Naive thymus-derived CD8-positive, alpha-beta T cell (primary cell): Measurements from ENCODE around the gene ANKHD1. TPM values are rescaled to one million over a fixed set of nuclear protein-coding genes. Genes with fewer than 3 reads are reported as not detected.
A peak's percentile ranks its signal among the peaks of the same experiment; 100 is the strongest.

Experiments used
- ATAC-seq, 2 donors: fragments of 150-1000 bp; cut with Tn5 transposase in 1 of 2; sonication (Bioruptor Pico), chemical (Tn5 transposase) in 1 of 2; 1 replicate in 1 of 2; 2 replicates in 1 of 2; pipeline ENCODE4 v1.10.0; 2021; ENCODE audit warnings: mild to moderate bottlenecking in 2 of 2, moderate library complexity in 2 of 2
- POLR2A ChIA-PET: fragments of 350-600 bp; sonication (Branson Sonifier 250); formaldehyde crosslinking; loops from one replicate; lab custom pipeline; 2021; ENCODE audit warnings: antibody characterized with exemption; lab: Charles Lee
- DNase-seq, 10 donors: peaks; one replicate each; pipeline versions ENCODE4 v3.0.0 to v3.0.0-alpha.2; 2020 to 2022
- H3K27ac Mint-ChIP-seq, 10 donors: one replicate each; pipeline ENCODE4 v1.8.0; 2020 to 2022; ENCODE audit warnings: mild to moderate bottlenecking in 10 of 10, mixed read lengths in 10 of 10, moderate library complexity in 4 of 10, inconsistent platforms in 1 of 10
- H3K27me3 Mint-ChIP-seq, 5 donors: one replicate each; pipeline ENCODE4 v1.8.0; 2021 to 2022; ENCODE audit warnings: mixed read lengths in 5 of 5
- H3K36me3 Mint-ChIP-seq, 3 donors: one replicate each; pipeline ENCODE4 v1.8.0; 2020 to 2022; ENCODE audit warnings: mixed read lengths in 3 of 3, mild to moderate bottlenecking in 2 of 3, inconsistent platforms in 1 of 3
- H3K4me1 Mint-ChIP-seq, 4 donors: one replicate each; pipeline ENCODE4 v1.8.0; 2021 to 2022; ENCODE audit warnings: mixed read lengths in 4 of 4
- H3K4me3 Mint-ChIP-seq, 10 donors: one replicate each; pipeline ENCODE4 v1.8.0; 2020 to 2022; ENCODE audit warnings: mild to moderate bottlenecking in 10 of 10, mixed read lengths in 10 of 10, moderate library complexity in 6 of 10, inconsistent platforms in 1 of 10
- H3K9me3 Mint-ChIP-seq, 9 donors: one replicate each; pipeline ENCODE4 v1.8.0; 2020 to 2022; ENCODE audit warnings: mixed read lengths in 9 of 9, mild to moderate bottlenecking in 3 of 9, inconsistent platforms in 1 of 9, moderate library complexity in 1 of 9
- polyA plus RNA-seq, 3 donors: library from polyadenylated mRNA; unstranded; fragments of 300-500 nt; fragmentation: Illumina TruSeq; gene quantifications; one replicate each; pipeline ENCODE4 v1.2.3, GENCODE V29; 2021
- total RNA-seq, 8 experiments: library from RNA in 2 of 8; stranded (reverse) in 2 of 8; gene quantifications; one replicate each; pipeline ENCODE4 v1.2.3 and lab custom pipeline; 2021 to 2026

Gene ANKHD1
- total and polyA plus RNA-seq, 5 experiments from 2014 or later: 54.9 to 235 (median 82.8) TPM

DNA sequence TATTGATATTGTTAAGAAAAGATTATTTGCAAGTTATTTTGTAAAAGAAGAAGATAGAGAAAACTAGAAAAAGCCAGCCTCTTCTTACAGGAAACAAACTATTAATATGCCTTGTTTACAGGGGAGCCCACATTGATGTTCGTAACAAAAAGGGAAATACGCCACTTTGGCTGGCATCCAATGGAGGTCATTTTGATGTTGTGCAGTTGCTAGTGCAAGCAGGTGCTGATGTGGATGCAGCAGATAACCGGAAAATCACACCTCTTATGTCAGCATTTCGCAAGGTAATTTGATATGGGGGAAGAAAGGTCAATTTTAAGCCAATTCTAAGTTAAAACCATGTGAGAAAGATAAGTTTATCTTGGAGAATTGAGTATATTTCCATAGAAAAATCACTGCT is 108.3 kb downstream of the ANKHD1 start:
- H3K4me3 Mint-ChIP-seq: no peak overlapping the region
- H3K4me1 Mint-ChIP-seq: peaks cover 0 to 3% (median 0%) of the 10 kb centered on the region in 4 donors
- POLR2A ChIA-PET: no interaction called here
- H3K36me3 Mint-ChIP-seq: peaks cover 5 to 93% (median 26%) of the 10 kb centered on the region in 3 donors
- DNase-seq (no peak), ATAC-seq (no peak)
- H3K27ac Mint-ChIP-seq: no peak overlapping the region
- H3K27me3 Mint-ChIP-seq: no peaks in the 10 kb centered on the region
- no peaks in the 10 kb centered on the region for H3K9me3 Mint-ChIP-seq

DNA sequence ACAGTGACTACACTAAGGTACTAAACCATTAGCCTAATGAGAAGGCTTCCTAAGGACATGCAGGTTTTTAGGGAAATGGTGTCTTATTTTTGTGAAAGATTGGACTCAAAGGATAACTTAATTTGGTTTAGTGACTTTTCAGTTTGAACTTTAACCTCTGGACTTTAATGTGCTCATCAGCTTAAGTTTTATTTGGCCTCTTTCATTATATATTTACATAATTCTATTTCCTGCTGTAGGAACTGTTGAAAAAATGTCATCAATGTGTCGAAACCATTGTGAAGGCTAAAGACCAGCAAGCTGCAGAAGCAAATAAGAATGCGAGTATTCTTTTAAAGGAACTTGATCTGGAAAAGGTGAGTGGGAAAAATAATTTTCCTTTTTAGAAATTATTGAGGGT is 111.5 kb downstream of the ANKHD1 start:
- no peak overlapping the region for H3K27ac Mint-ChIP-seq
- no peak overlapping the region for H3K4me3 Mint-ChIP-seq
- no peaks in the 10 kb centered on the region for H3K27me3 Mint-ChIP-seq
- POLR2A ChIA-PET: no interaction called here
- peaks cover 5 to 75% (median 33%) of the 10 kb centered on the region in 3 donors for H3K36me3 Mint-ChIP-seq
- DNase-seq: no peak
- ATAC-seq: no peak
- peaks cover 0 to 1% (median 0%) of the 10 kb centered on the region in 4 donors for H3K4me1 Mint-ChIP-seq
- H3K9me3 Mint-ChIP-seq: no peaks in the 10 kb centered on the region

DNA sequence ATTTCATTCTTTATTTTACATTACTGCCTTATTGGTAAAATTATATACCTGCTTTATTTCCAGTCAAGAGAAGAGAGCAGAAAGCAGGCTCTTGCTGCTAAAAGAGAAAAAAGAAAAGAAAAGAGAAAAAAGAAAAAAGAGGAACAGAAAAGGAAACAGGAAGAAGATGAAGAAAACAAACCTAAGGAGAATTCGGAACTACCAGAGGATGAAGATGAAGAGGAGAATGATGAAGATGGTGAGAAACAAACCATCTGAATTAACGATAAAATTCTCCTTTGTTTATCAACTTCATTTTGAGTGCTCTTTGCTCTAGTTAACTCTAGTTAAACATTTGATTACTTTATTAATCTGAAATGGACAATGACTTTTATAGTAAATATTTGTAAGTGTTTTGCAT is 122.4 kb downstream of the ANKHD1 start:
- Mint-ChIP-seq H3K27me3 (no peaks in the 10 kb centered on the region), H3K27ac (peak overlapping the region in 2 of 10 donors; percentile 4 to 46), H3K4me3 (no peak overlapping the region), H3K9me3 (no peaks in the 10 kb centered on the region), H3K4me1 (peaks cover 0 to 4% (median 1%) of the 10 kb centered on the region in 4 donors), H3K36me3 (peaks cover 0 to 65% (median 11%) of the 10 kb centered on the region in 3 donors)
- DNase-seq (no peak), ATAC-seq (no peak)
- POLR2A ChIA-PET: no interaction called here

DNA sequence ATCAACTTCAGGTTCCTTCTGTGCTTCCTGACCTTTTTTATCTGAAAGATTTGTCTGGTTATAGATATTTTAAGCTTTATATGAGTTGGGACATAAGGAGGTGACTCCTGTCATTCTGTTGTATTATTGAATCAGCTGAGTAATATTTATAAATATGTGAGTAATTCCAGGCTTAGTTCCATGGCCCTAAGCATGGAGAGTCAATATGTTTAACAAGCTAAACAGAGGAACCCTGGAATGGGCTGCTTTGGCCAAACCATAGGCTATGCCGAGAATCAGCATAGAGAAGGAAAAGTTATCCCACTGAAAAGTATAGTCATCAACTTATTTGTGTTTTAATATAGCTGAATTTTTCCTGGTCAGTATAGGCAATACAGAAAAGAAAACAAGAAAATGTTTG is 138.6 kb downstream of the ANKHD1 start:
- Mint-ChIP-seq H3K9me3 (no peaks in the 10 kb centered on the region), H3K27ac (peak overlapping the region in 2 of 10 donors; percentile 8 to 40), H3K4me3 (no peak overlapping the region), H3K36me3 (peaks cover 0 to 81% (median 20%) of the 10 kb centered on the region in 3 donors), H3K4me1 (no peaks in the 10 kb centered on the region), H3K27me3 (no peaks in the 10 kb centered on the region)
- DNase-seq (no peak), ATAC-seq (no peak)
- POLR2A ChIA-PET: no interaction called here

DNA sequence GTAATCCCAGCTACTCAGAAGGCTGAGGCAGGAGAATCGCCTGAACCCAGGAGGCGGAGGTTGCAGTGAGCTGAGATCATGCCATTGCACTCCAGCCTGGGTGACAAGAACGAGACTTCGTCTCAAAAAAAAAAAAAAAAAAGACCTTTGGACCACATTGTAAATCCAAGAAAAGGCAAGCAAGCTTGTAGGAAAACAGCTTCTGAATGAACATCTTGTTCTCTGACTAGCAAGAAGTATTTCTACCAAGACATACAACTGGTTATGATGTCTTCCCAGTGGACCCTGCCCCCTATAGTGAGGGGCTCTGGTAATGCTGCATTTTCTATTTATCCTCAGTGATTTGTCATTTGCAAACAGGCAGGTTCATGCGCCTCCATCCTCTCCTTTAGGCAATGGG is 141.3 kb downstream of the ANKHD1 start:
- Mint-ChIP-seq H3K4me1 (peaks cover under 1 to 13% (median 12%) of the 10 kb centered on the region in 4 donors), H3K4me3 (no peak overlapping the region), H3K27ac (peak overlapping the region in 2 of 10 donors; percentile 55 to 57), H3K27me3 (no peaks in the 10 kb centered on the region), H3K9me3 (no peaks in the 10 kb centered on the region), H3K36me3 (peaks cover 0 to 56% (median 15%) of the 10 kb centered on the region in 3 donors)
- POLR2A ChIA-PET: no interaction called here
- DNase-seq (no peak), ATAC-seq (no peak)

DNA sequence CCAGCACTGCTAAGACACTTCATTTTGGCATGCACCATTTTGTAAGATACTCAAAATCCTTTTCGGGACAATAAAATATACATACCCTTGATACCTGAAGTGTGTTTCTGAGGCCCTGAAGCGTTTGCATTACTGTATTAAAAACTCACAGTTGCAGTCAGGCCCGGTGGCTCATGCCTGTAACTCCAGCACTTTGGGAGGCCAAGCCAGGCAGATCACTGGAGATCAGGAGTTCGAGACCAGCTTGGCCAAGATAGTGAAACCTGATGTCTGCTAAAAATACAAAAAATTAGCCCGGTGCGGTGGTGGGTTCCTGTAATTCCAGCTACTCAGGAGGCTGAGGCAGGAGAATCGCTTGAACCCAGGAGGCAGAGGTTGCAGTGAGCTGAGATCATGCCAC is 143.4 kb downstream of the ANKHD1 start:
- Mint-ChIP-seq H3K36me3 (peaks cover 0 to 43% (median 8%) of the 10 kb centered on the region in 3 donors), H3K27ac (peak overlapping the region in 7 of 10 donors; percentile 5 to 96 (median 42)), H3K9me3 (no peaks in the 10 kb centered on the region), H3K27me3 (no peaks in the 10 kb centered on the region), H3K4me1 (peaks cover 9 to 33% (median 29%) of the 10 kb centered on the region in 4 donors), H3K4me3 (no peak overlapping the region)
- DNase-seq (no peak), ATAC-seq (no peak)
- POLR2A ChIA-PET: interaction anchor here (0.6 to 1.0 kb wide), 2 partner anchors 144 to 1107 kb away, joined by 3 read pairs; partner anchors contain the start of gene ANKHD1

DNA sequence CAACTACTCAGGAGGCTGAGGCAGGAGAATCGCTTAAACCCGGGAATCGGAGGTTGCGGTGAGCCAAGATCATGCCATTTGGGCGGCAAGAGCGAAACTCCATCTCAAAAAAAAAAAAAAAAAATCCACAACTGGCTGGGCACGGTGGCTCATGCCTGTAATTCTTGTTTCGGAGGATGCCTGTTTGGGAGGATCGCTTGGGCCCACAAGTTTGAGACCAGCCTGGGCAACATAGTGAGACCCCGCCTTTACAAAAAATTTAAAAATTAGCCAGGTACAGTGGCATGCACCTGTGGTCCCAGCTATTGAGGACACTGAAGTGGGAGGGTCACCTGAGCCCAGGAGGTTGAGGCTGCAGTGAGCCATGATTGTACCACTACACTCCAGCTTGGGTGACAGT is 144.0 kb downstream of the ANKHD1 start:
- POLR2A ChIA-PET: interaction anchor here (3.0 to 5.3 kb wide), 2 partner anchors 17 to 144 kb away, joined by 21 to 61 read pairs; partner anchors contain the start of genes ANKHD1, APBB3 and SLC35A4
- peaks cover 10 to 35% (median 32%) of the 10 kb centered on the region in 4 donors for H3K4me1 Mint-ChIP-seq
- H3K4me3 Mint-ChIP-seq: peak overlapping the region in 1 of 10 donors; percentile 29
- peaks cover 0 to 43% (median 8%) of the 10 kb centered on the region in 3 donors for H3K36me3 Mint-ChIP-seq
- DNase-seq (no peak), ATAC-seq (no peak)
- peak overlapping the region in 8 of 10 donors; percentile 24 to 99 (median 98) for H3K27ac Mint-ChIP-seq
- no peaks in the 10 kb centered on the region for H3K27me3 Mint-ChIP-seq
- no peaks in the 10 kb centered on the region for H3K9me3 Mint-ChIP-seq

DNA sequence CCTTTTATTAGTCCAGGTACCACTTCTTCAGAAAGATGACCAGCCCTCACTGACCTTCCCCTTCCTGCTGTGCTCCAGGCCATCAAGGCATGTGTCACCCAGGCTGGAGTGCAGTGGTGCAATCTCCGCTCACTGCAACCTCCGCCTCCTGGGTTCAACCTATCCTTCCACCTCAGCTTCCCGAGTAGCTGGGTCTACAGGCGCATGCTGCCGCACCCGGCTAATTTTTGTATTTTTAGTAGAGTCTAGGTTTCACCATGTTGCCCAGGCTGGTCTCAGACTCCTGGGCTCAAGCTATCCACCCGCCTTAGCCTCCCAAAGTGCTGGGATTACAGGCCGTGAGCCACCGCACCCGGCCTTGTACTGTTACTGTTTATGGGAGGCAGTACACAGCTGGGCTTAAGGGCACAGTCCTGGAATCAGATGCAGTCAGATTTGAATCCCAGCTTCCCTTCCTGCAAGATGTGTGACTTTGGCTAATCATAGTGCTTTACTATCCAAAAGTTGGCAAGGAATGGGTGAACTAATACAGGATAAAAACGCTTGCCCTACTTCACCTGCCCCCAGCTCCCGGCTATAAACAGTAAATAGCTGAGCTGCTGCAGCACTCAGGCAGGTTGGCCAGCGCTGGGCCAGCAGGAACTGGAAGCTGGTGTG is 145.3 kb downstream of the ANKHD1 start:
- Mint-ChIP-seq H3K27me3 (no peaks in the 10 kb centered on the region), H3K9me3 (no peaks in the 10 kb centered on the region), H3K27ac (peak overlapping the region; percentile 94 to 99 (median 98)), H3K4me1 (peaks cover 13 to 35% (median 35%) of the 10 kb centered on the region in 4 donors), H3K4me3 (peak overlapping the region; percentile 81 to 96 (median 93)), H3K36me3 (peaks cover 0 to 43% (median 4%) of the 10 kb centered on the region in 3 donors)
- POLR2A ChIA-PET: interaction anchor here (0.9 to 5.3 kb wide), 17 partner anchors 11 to 773 kb away, joined by 3 to 61 read pairs (median 12); partner anchors contain the start of genes ANKHD1, APBB3, CD14 and IK
- DNase-seq (no peak), ATAC-seq (no peak)

DNA sequence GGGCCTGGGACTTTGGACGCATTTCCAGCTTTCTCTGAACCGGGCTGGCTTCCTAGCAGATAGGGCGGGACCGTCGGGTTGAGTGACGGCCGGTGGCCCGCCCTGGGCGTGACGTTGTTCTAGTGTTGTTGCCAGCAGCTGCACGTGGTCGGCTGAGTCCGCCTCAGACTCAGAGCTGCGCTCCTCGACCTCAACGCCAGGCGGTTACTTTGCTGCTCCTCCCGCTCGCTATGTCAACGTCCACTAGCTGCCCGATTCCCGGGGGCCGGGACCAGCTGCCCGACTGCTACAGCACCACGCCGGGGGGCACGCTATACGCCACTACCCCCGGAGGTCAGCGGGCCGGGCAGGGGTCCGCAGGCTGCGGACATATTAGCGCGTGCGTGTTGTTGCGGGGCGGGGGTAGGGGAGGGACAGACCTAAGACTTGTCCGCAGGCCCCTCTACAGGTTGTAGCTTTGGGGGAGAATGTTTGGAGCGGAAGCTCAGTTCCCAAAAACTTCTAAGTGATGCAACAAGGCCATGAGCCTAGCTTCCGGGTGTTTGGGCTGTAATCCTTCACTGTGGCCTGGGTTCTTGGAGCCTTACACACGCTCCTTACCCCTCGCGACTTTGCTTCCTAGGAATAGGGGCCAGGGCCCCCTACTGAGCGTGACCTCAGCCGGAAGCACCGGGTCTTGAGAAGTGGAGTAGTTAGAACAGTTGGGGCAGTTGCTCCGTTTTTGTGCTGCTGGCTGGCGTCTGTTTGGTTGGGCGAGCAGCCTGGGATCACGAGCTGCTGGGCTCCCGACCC is 146.1 kb downstream of the ANKHD1 start, which contains the start of gene EIF4EBP3:
Gene EIF4EBP3, plus strand, starts transcription at position 155 of the 792 bp plus-strand sequence. Its CDS starts 76 bp downstream, at position 231.
- POLR2A ChIA-PET: interaction anchor here (0.9 to 5.3 kb wide), 23 partner anchors 10 to 773 kb away, joined by 3 to 61 read pairs (median 6); partner anchors contain the start of genes ANKHD1, APBB3, CD14 and HARS1
- H3K36me3 Mint-ChIP-seq: peaks cover 0 to 40% (median 3%) of the 10 kb centered on the region in 3 donors
- DNase-seq: peak; percentile 80 to 92 (median 87)
- H3K27ac Mint-ChIP-seq: peak within 1 kb of the TSS; percentile 94 to 99 (median 98)
- H3K27me3 Mint-ChIP-seq: no peaks in the 10 kb centered on the region
- no peaks in the 10 kb centered on the region for H3K9me3 Mint-ChIP-seq
- peaks cover 13 to 36% (median 35%) of the 10 kb centered on the region in 4 donors for H3K4me1 Mint-ChIP-seq
- peak; percentile 92 to 95 for ATAC-seq
- peak within 1 kb of the TSS; percentile 81 to 96 (median 93) for H3K4me3 Mint-ChIP-seq

DNA sequence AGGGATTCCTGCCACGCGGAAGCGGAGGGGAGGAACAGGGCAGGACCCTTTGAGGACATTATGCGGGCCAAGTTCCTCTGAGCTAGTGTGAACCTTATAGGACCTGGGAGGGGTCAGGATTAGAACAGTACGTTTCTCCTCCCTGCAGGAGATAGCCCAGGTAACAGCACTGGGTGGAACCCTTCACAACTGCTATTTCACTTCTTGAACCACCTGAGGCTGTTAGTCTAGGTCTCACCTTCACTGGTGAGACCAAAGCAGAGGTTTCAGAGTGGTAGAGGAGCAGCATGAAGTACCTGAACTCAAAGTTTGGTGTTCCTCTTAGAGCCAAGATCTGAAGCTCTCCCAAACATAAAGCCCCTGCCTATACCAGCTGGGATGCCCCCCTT is 146.7 kb downstream of the ANKHD1 start:
- no peaks in the 10 kb centered on the region for H3K9me3 Mint-ChIP-seq
- POLR2A ChIA-PET: interaction anchor here (0.5 to 5.3 kb wide), 20 partner anchors 9 to 772 kb away, joined by 3 to 61 read pairs (median 6); partner anchors contain the start of genes ANKHD1, APBB3, CD14 and HARS1
- ATAC-seq (peak; percentile 8 to 11), DNase-seq (no peak)
- H3K4me1 Mint-ChIP-seq: peaks cover 18 to 42% (median 41%) of the 10 kb centered on the region in 4 donors
- peaks cover 0 to 45% (median 7%) of the 10 kb centered on the region in 3 donors for H3K36me3 Mint-ChIP-seq
- peak overlapping the region; percentile 81 to 96 (median 93) for H3K4me3 Mint-ChIP-seq
- H3K27ac Mint-ChIP-seq: peak overlapping the region; percentile 94 to 99 (median 98)
- no peaks in the 10 kb centered on the region for H3K27me3 Mint-ChIP-seq

DNA sequence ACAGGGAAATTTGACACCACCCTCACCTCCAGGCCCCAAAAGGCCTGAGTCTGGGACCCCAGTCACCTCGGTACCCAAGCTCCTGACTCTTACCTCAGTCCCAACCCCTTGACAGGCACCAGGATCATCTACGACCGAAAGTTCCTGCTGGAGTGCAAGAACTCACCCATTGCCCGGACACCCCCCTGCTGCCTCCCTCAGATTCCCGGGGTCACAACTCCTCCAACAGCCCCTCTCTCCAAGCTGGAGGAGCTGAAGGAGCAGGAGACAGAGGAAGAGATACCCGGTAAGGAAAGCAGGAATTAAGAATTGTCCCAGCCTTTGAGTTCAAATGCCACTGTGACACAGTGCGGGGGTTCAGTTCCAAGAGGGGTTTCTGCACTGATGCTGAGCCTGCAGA is 147.2 kb downstream of the ANKHD1 start:
- no peaks in the 10 kb centered on the region for H3K27me3 Mint-ChIP-seq
- no peak for DNase-seq
- peak overlapping the region; percentile 94 to 99 (median 98) for H3K27ac Mint-ChIP-seq
- H3K36me3 Mint-ChIP-seq: peaks cover 0 to 48% (median 7%) of the 10 kb centered on the region in 3 donors
- H3K9me3 Mint-ChIP-seq: no peaks in the 10 kb centered on the region
- no peak for ATAC-seq
- H3K4me1 Mint-ChIP-seq: peaks cover 22 to 47% (median 46%) of the 10 kb centered on the region in 4 donors
- peak overlapping the region; percentile 81 to 96 (median 93) for H3K4me3 Mint-ChIP-seq
- POLR2A ChIA-PET: interaction anchor here (0.5 to 5.3 kb wide), 15 partner anchors 9 to 152 kb away, joined by 3 to 61 read pairs (median 6); partner anchors contain the start of genes ANKHD1, APBB3, CD14 and HARS1
